OCI-LY7 (cell line): ENCODE results near the gene KCNT1. TPM values are rescaled to one million over a fixed set of nuclear protein-coding genes. Genes with fewer than 3 reads are reported as not detected.

Source experiments
- BruUV-seq: library from RNA; stranded (reverse); fragments of 400-500 nt; replicated peaks from 2 replicates; lab custom pipeline; 2021; lab: Mats Ljungman, UMichigan
- CTCF ChIA-PET: fragments of 300-600 bp; sonication (Branson Sonifier 250); formaldehyde crosslinking; loops from one replicate; lab custom pipeline; 2022; ENCODE audit warnings: antibody characterized with exemption; ENCODE audit not compliant: unreplicated experiment; lab: Charles Lee
- POLR2A ChIA-PET: fragments of 300-600 bp; sonication (Branson Sonifier 250); formaldehyde crosslinking; loops from one replicate; lab custom pipeline; 2022; ENCODE audit warnings: antibody characterized with exemption; lab: Charles Lee
- DNase-seq: peaks from one replicate; pipeline ENCODE4 v3.0.0-alpha.2; 2015; ENCODE audit warnings: low spot score
- H2AFZ ChIP-seq: fragments of 200-600 bp; sonication (generic), shearing (Covaris generic); 2 replicates; pipeline ENCODE4 v1.6.1; 2014; ENCODE audit warnings: mild to moderate bottlenecking, antibody characterized with exemption, low read length, moderate library complexity
- H3K27ac ChIP-seq: fragments of 200-600 bp; sonication (generic); 2 replicates; pipeline ENCODE4 v1.5.1; 2014; ENCODE audit warnings: mixed run types, low read depth, mild to moderate bottlenecking, moderate library complexity, low read length, inconsistent platforms; ENCODE audit not compliant: poor library complexity, severe bottlenecking
- H3K36me3 ChIP-seq: fragments of 200-600 bp; sonication (generic); 2 replicates; pipeline ENCODE4 v1.6.1; 2014; ENCODE audit warnings: mild to moderate bottlenecking, antibody characterized with exemption, low read length, moderate library complexity, mixed read lengths; ENCODE audit not compliant: insufficient read depth
- H3K4me1 ChIP-seq: fragments of 200-600 bp; sonication (generic); 2 replicates; pipeline ENCODE4 v1.5.1; 2014; ENCODE audit warnings: mild to moderate bottlenecking, low read length; ENCODE audit not compliant: insufficient read depth, poor library complexity, severe bottlenecking
- H3K4me2 ChIP-seq: fragments of 200-600 bp; sonication (generic); 2 replicates; pipeline ENCODE4 v1.6.1; 2014; ENCODE audit warnings: mild to moderate bottlenecking, low read length
- H3K4me3 ChIP-seq: fragments of 200-600 bp; sonication (generic); 2 replicates; pipeline ENCODE4 v1.5.1; 2014; ENCODE audit warnings: mild to moderate bottlenecking, low read depth, low read length; ENCODE audit not compliant: poor library complexity, severe bottlenecking
- H3K79me2 ChIP-seq: fragments of 200-600 bp; sonication (generic); 2 replicates; pipeline ENCODE4 v1.6.1; 2016; ENCODE audit warnings: low read depth, mild to moderate bottlenecking, low read length, moderate library complexity, mixed read lengths; ENCODE audit not compliant: insufficient read depth
- H3K9me2 ChIP-seq: fragments of 200-600 bp; sonication (generic); 2 replicates; pipeline ENCODE4 v1.6.1; 2016; ENCODE audit warnings: mild to moderate bottlenecking, low read length, mixed read lengths; ENCODE audit not compliant: insufficient read depth
- H3K9me3 ChIP-seq: fragments of 200-600 bp; sonication (generic); 2 replicates; pipeline ENCODE4 v1.6.1; 2014; ENCODE audit warnings: mild to moderate bottlenecking, mixed run types, low read length, mixed read lengths
- H4K20me1 ChIP-seq: fragments of 200-600 bp; sonication (generic); 2 replicates; pipeline ENCODE4 v1.6.1; 2014; ENCODE audit warnings: mild to moderate bottlenecking, antibody characterized with exemption, low read length, moderate library complexity, mixed read lengths; ENCODE audit not compliant: insufficient read depth
- CTCF ChIP-seq: fragments of 200-600 bp; sonication (generic); conservative IDR thresholded peaks from 2 replicates; pipeline ENCODE4 v1.5.1; 2014; ENCODE audit warnings: mild to moderate bottlenecking, antibody characterized with exemption, low read length, moderate library complexity, mixed read lengths
- EZH2phosphoT487 ChIP-seq: fragments of 200-600 bp; sonication (generic); IDR thresholded peaks from 2 replicates; pipeline ENCODE4 v1.6.1; 2018; ENCODE audit warnings: low read depth, borderline replicate concordance, mild to moderate bottlenecking, mixed run types, antibody characterized with exemption, low read length, moderate library complexity, mixed read lengths
- intact Hi-C: fragments of 100-400 bp; cut with micrococcal nuclease; formaldehyde crosslinking; loops from one replicate; pipeline ENCODE4 v1.10.0; 2022; ENCODE audit not compliant: unreplicated experiment
- total RNA-seq, 2 experiments: library from RNA; depleted of rRNA in 1 of 2; stranded (reverse); fragments of >200 nt in 1 of 2; shearing (Covaris generic) in 1 of 2; gene quantifications; 2 replicates each; pipeline ENCODE4 v1.2.3, GENCODE V29; 2014 to 2022

KCNT1 gene
- total RNA-seq, 2 experiments from 2014 or later, result not detected

DNA sequence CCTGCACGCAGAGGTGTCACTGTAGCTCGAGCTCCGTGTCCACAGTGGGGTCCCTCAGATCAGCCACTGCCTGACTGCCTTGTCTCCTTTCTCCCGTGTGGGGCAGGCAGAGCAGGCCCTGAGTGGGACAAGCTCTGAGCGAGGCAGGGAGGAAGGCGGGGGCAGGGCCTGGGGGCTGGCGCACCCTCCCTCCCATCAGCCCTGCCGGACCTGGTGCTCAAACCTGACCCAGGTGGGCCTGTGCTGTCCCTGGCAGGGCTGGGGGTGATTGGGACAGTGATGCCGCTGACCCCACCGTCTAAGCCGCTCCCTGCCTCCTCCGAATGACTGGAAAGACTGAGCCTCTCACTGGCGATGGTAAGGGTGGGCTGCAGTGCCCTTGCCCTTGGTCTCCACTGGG, 60.9 kb downstream of the KCNT1 start:
- intact Hi-C loops, result no loop called here

DNA sequence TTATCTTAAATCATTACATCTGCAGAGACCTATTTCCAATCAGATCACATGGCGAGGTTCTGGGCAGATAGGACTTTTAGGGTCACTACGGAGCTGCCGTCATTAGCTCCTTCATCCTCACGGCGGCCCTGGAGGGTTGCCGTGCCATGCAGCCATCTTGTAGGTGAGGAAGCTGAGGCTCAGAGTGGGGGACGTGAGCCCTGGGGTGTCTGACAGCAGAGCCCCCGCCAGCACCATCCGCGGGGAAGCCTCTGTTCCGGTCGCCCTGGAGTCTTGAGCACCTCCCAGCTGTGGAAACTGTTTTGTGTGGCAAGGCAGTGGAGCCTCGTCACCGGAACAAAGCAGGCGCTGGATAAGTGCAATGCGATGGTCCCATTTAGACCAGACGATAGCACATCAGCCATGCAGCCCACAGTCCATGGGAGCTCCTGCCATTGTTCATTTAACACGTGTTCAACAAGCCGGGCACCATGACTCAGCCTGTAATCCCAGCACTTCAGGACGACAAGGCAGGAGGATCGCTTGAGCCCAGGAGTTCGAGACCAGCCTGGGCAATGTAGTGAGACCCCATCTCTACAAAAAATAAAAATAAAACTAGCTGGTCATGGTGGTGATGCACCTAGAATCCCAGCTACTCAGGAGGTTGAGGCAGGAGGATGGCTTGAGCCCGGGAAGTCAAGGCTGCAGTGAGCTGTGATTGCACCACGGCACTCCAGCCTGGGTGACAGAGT, 61.9 kb downstream of the KCNT1 start:
- H3K9me3 ChIP-seq, result no peaks in the 10 kb centered on the region
- no peak overlapping the region for H2AFZ ChIP-seq
- TF ChIP-seq EZH2phosphoT487, result no peak
- no peak for TF ChIP-seq CTCF
- no peaks in the 10 kb centered on the region for H3K36me3 ChIP-seq
- no peak overlapping the region for H3K4me2 ChIP-seq
- H3K27ac ChIP-seq, result no peak overlapping the region
- no TSS peak for BruUV-seq
- no peak overlapping the region for H3K4me3 ChIP-seq
- no peaks in the 10 kb centered on the region for H4K20me1 ChIP-seq
- no peak for DNase-seq
- no peaks in the 10 kb centered on the region for H3K9me2 ChIP-seq
- H3K79me2 ChIP-seq, result no peaks in the 10 kb centered on the region
- intact Hi-C loops, result no loop called here
- no peaks in the 10 kb centered on the region for H3K4me1 ChIP-seq
- POLR2A ChIA-PET, result no interaction called here
- CTCF ChIA-PET, result no interaction called here

More for the DNA sequence above, 60.9 kb downstream of the KCNT1 start:
- Histone ChIP-seq H3K9me2 (no peaks in the 10 kb centered on the region), H3K36me3 (no peaks in the 10 kb centered on the region), H3K4me3 (no peak overlapping the region), H3K4me1 (no peaks in the 10 kb centered on the region), H4K20me1 (no peaks in the 10 kb centered on the region), H2AFZ (no peak overlapping the region), H3K27ac (no peak overlapping the region), H3K79me2 (no peaks in the 10 kb centered on the region), H3K4me2 (no peak overlapping the region), H3K9me3 (no peaks in the 10 kb centered on the region)
- CTCF ChIA-PET, result no interaction called here
- POLR2A ChIA-PET, result no interaction called here
- no peak for DNase-seq
- BruUV-seq, result no TSS peak
- no peak for TF ChIP-seq EZH2phosphoT487
- TF ChIP-seq CTCF, result no peak

- intact Hi-C loops, result no loop called here
- Histone ChIP-seq H3K36me3 (no peaks in the 10 kb centered on the region), H3K4me1 (no peaks in the 10 kb centered on the region), H2AFZ (no peak overlapping the region), H3K4me2 (no peak overlapping the region), H3K79me2 (no peaks in the 10 kb centered on the region), H3K4me3 (no peak overlapping the region), H3K27ac (no peak overlapping the region), H4K20me1 (no peaks in the 10 kb centered on the region), H3K9me3 (no peaks in the 10 kb centered on the region), H3K9me2 (no peaks in the 10 kb centered on the region)
- ChIA-PET POLR2A (no interaction called here), CTCF (no interaction called here)
- BruUV-seq, result no TSS peak
- no peak for DNase-seq
- TF ChIP-seq CTCF, result no peak
These were observed 62.7 kb downstream of the KCNT1 start for GRCh38 chr9:135764731-135765130.
